GM12891 (cell line): Measurements from ENCODE around the gene ZNF556.

Experiments
- DNase-seq: peaks from one replicate; pipeline ENCODE4 v3.0.0; 2011; ENCODE audit warnings: low spot score; ENCODE audit not compliant: insufficient read length
- FAIRE-seq: peaks from 2 replicates; lab custom pipeline; 2011; peaks lifted over from hg19 to GRCh38; lab: Jason Lieb, UNC
- PAX5 ChIP-seq: IDR thresholded peaks from 2 replicates; pipeline ENCODE4 v1.6.1; 2011; ENCODE audit warnings: low read length, moderate library complexity, mild to moderate bottlenecking; ENCODE audit not compliant: insufficient read depth, severe bottlenecking
- POLR2A ChIP-seq: IDR thresholded peaks from 2 replicates; pipeline ENCODE4 v1.6.1; 2011; ENCODE audit warnings: low read depth, low read length, control low read depth
- POLR2AphosphoS5 ChIP-seq: IDR thresholded peaks from 2 replicates; pipeline ENCODE4 v1.6.1; 2011; ENCODE audit warnings: low read depth, low read length, control low read depth
- POU2F2 ChIP-seq: IDR thresholded peaks from 2 replicates; pipeline ENCODE4 v1.6.1; 2011; ENCODE audit warnings: low read depth, mild to moderate bottlenecking, control low read depth, low read length, moderate library complexity
- SPI1 ChIP-seq: IDR thresholded peaks from 2 replicates; pipeline ENCODE4 v1.6.1; 2011; ENCODE audit warnings: low read depth, low read length, control low read depth
- TAF1 ChIP-seq: IDR thresholded peaks from 2 replicates; pipeline ENCODE4 v1.6.1; 2011; ENCODE audit warnings: low read depth, low read length, control low read depth

The ZNF556 gene

DNA sequence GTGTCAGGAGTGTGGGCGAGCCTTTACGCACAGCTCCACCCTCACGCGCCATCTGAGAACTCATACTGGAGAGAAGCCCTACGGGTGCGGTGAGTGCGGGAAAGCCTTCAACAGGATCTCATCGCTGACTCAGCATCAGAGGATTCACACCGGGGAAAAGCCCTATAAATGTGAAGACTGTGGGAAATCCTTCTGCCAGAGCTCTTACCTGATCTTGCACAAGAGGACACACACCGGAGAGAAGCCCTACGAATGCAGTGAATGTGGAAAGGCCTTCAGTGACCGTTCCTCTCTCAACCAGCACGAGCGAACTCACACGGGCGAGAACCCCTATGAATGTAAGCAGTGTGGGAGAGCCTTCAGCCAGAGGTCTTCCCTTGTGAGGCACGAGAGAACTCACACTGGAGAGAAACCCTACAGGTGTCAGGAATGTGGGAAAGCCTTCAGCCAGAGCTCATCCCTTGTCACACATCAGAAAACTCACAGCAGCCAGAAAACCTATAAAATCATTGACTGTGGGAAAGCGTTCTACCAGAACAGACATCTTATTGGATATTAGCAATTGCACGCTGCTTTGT, 32.8 kb upstream of the ZNF556 start:
- FAIRE-seq = no peak
- TF ChIP-seq PAX5 (no peak), SPI1 (no peak), TAF1 (no peak), POU2F2 (no peak), POLR2A (no peak), POLR2AphosphoS5 (no peak)

GRCh38 chr19:2837430-2837829, 29.7 kb upstream of the ZNF556 start:
- no peak for FAIRE-seq
- DNase-seq = no peak
- TF ChIP-seq POU2F2 = no peak
- TF ChIP-seq PAX5 = no peak
- TF ChIP-seq TAF1 = no peak
- TF ChIP-seq SPI1 = no peak
- no peak for TF ChIP-seq POLR2AphosphoS5
- no peak for TF ChIP-seq POLR2A

More for the DNA sequence above, 32.8 kb upstream of the ZNF556 start:
- no peak for DNase-seq

DNA sequence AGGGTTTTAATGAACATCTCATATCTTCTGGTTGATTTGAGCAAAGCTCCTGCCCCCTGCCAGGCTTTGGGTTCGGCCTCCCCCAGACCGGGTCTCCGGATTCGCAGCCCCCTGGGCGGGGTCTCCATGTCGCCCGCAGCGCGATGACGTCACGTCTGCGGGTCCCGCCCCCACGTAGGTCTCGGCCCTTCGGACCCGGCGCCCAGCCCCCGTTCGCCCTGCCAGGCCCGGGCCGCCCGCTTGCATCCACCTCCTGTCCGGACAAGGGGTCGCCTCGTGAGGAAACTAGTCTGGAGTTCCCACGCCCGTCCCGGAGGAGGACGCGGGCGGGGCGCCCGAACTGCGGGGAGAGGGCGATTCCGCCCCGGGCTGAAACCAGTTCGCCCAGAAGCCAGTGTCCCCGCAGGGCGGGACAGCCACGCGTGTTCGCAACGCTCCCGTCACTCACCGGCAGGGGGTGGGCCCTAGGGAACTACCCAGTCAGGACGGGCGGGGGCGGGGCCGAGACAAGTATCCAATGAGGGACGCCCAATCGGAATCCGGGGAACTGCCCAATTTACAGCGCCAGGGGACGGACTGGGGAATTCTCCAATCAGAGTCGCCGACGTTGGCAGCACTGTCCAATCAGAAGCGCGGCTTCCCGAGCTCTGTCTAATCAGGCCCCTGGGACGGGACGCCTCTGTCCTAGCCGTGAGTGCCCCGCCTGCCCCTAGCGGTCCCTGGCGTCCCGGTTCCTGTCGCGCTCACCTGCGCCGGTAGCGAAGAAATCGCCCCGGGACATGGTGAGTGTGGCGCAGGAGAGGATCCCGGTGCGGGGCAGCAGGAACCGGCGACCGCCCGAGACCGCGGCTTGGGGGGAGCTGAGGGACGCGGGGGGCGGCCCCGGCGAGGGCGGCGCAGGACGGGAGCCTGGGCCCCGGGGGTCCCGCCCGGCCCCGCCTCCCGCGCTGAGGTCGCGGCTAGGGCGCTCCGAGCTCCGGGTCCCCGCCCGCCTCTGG, 26.0 kb upstream of the ZNF556 start, which contains the start of gene ZNF555:
ZNF555 (plus strand) TSS at position 682 of the 998 bp plus-strand sequence; CDS start at position 780, 98 bp downstream.
- TF ChIP-seq POLR2AphosphoS5 = no peak
- no peak for TF ChIP-seq PAX5
- TF ChIP-seq SPI1 = no peak
- no peak for TF ChIP-seq TAF1
- TF ChIP-seq POU2F2 = no peak
- TF ChIP-seq POLR2A = no peak
- FAIRE-seq = peak; percentile 85

DNA sequence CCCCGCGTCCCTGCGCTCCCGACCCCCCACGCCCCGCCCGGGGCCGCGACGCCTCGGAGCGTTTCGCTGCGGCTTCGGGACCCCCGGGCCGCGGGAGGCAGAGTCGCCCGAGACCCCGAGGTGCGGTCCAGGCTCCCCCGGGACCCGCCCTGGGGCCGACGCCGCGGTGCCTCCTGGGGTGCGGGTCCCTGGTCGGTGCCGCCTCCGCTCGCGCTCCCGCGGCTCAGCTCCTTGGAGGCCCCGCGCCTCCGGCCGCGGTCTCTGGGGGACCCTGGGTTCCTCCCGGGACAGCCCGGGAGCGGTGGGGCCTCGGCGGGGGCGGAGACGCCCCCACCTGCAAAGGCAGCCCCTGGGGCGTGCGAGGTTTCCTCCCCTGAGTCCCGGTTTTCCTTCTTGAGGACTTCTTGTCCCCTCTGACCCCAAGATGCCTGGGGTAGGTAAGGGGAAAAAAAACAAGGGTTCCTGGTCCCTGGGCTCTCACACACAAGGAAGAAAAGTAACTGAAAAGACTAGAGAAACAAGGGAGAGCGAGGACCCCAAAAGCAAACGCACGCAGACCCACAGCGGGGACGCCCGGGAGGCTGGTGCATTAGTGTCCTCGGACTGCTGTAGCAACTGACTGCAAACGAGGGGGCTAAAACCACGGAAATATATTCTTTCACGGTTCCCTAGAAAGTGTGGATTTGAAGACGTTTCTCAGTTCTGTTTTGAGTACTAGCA, 25.1 kb upstream of the ZNF556 start:
- no peak for DNase-seq
- TF ChIP-seq PAX5 (no peak), POU2F2 (no peak), SPI1 (no peak), POLR2AphosphoS5 (no peak), TAF1 (no peak)
- no peak for FAIRE-seq

More for the DNA sequence above, 26.0 kb upstream of the ZNF556 start, which contains the start of gene ZNF555:
- DNase-seq = peak; percentile 88

DNA sequence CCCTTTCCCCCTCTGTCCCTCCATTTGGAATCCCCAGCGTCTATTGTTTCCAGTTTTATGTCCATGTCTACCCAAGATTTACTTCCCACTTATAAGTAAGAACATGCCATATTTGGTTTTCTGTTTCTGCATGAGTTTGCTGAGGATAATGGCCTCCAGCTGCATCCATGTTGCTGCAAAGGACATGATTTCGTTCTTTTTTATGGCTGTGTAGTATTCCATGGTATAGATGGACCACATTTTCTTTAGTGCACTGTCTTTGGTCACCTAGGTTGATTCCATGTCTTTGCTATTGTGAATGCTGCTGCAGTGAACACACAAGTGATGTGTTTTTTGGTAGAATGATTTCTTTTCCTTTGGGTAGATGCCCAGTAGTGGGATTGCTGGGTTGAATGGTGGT, 22.0 kb upstream of the ZNF556 start:
- FAIRE-seq (no peak), DNase-seq (no peak)
- TF ChIP-seq TAF1 (no peak), PAX5 (no peak), POU2F2 (no peak), POLR2AphosphoS5 (no peak), SPI1 (no peak), POLR2A (no peak)

DNA sequence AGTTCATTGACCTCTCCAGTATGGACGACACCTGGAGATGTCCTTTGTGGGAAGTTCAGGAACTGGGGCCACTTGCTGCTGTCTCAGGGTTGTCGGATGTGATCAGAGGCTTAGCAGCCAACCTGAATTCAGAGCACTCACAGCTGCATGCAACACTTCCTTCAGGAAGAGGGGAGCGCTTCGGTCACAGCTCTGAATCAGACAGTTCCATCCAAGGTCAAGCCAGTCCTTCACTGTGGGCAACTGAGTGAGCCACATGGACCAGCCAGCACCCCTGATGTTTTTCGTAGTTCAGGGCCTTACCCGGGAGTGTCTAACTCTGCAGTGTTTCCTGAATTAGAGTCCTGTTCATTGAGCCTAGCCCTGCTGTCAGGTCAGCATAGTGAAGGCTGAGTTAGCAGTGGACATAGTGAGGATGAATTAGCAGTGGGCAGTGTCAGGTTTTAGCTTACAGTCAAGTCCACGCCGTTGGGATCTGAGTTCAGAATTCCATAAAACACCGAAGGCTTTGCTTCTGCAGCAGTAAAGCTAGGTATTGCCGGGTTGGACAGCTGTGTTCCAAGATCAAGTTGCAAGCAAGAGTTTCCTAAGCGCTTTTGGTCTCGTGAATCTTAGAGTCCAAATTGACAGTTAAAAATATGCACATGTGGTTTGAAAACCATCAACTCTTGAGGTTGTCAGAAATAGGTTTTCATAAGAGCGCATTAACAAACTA, 20.8 kb upstream of the ZNF556 start:
- FAIRE-seq (no peak), DNase-seq (no peak)
- TF ChIP-seq POLR2AphosphoS5 (no peak), SPI1 (no peak), TAF1 (no peak), POLR2A (no peak)

DNA sequence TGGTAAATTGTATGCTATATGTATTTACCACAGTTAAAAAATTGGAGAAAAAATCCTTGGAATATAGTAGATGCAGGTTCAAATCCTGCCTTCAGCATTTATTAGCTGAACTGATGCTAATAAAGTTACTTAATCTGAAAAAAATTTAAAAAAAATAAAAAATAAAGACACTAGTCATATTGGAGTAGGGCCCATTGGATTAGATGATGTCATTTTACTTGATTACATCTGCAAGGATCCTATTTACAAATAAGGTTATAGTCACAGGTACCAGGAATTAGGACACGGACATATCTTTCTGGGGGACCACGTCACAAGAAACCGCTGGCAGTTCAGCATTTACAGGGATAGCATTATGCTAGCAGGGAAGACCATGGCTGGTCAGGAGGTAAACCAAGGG, 19.6 kb upstream of the ZNF556 start:
- DNase-seq (no peak), FAIRE-seq (no peak)
- TF ChIP-seq TAF1 (no peak), POLR2A (no peak), PAX5 (no peak), POU2F2 (no peak), SPI1 (no peak), POLR2AphosphoS5 (no peak)

GRCh38 chr19:2848616-2849015, 18.5 kb upstream of the ZNF556 start:
- FAIRE-seq = no peak
- TF ChIP-seq PAX5 (no peak), TAF1 (no peak), POU2F2 (no peak), SPI1 (no peak), POLR2AphosphoS5 (no peak), POLR2A (no peak)
- no peak for DNase-seq
